Fibroblast of the aortic adventitia (primary cell): ENCODE data around the gene LMF2. TPM values are rescaled to one million over a fixed set of nuclear protein-coding genes. Genes with fewer than 3 reads are reported as not detected.
"Not testable (repeated sequence)": the region's sequence is repeated elsewhere in the genome, so short reads cannot be mapped to it uniquely, and the experiment has no call there.

Experiments used
- DNase-seq: peaks from one replicate; pipeline ENCODE4 v3.0.0-alpha.2; 2010; ENCODE audit warnings: low read depth
- H3K4me3 ChIP-seq: 2 replicates; pipeline ENCODE4 v1.5.1; 2011; ENCODE audit warnings: low read depth, mild to moderate bottlenecking, control low read depth, low read length, moderate library complexity
- CTCF ChIP-seq: IDR thresholded peaks from 2 replicates; pipeline ENCODE4 v1.5.1; 2011; ENCODE audit warnings: mild to moderate bottlenecking, low read length, control low read depth, inconsistent platforms; ENCODE audit not compliant: insufficient read depth
- total RNA-seq: library from RNA; depleted of rRNA; stranded (reverse); fragments of >200 nt; gene quantifications from 2 replicates; pipeline ENCODE4 v1.2.3, GENCODE V29; 2012; ENCODE audit warnings: low replicate concordance

The LMF2 gene
- total RNA-seq, 1 donor, result 50.6 TPM

DNA sequence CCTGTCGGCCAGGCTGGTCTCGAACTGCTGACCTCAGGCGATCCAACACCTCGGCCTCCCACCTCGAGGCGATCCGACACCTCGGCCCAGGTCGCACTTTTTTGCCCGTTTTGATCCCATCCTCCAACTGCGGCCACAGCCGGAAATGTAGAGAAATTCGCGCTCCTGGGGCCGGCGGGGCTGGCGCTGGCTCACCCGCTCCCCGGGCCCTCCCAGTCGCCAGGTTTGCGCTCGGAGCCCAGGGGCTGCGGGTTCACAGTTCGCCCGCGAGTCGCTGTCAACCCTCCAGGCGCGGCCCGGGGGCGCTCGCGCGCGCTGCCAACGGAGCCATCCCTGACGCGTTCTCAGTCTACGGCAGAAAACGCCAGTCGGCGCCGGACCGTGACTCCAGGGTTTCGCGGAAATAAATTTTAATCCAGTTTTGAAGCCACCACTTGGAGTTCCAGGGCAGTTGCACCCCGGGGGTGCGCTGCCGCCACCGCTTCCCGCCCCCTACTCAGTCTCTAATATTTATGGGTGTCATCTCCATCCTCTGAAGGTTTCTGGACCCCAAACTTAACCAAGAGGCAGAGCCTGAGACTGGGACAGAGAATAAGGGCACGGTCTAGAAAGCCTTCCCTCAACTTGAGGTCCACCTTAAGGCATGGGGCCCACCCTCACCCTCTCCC lies 36.7 kb upstream of the LMF2 start:
- peak; percentile 53 for DNase-seq
- H3K4me3 ChIP-seq, result peak overlapping the region; percentile 5
- peak; percentile 47 for TF ChIP-seq CTCF

DNA sequence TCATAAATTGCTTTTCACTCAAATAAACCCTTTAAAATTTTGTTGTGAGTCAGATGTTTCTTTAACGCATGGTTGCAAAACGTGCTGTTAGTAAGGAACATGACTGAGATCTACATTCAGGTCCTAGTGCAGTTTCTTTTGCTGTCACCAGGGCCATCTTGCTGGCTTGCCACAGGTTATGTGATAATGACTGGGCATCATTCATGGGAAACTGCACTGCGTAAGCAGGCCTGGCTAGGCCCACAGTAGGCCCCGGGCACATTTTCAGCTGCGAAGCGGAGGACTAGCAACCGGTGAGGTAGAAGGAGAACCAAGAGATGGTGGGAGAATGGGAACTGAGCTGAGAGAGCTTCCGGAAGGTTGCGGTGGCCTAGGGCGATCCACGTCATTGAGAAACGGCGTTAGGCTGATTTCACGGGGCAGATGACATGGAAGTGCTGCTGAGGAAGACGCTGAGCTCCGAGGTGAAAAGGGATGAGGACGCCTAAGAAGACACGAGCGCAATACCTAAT lies 35.0 kb upstream of the LMF2 start:
- TF ChIP-seq CTCF, result peak; percentile 5
- no peak for DNase-seq
- H3K4me3 ChIP-seq, result no peak overlapping the region

- DNase-seq, result peak; percentile 88
- not testable (repeated sequence) for H3K4me3 ChIP-seq
Observed at GRCh38 chr22:50541667-50542026, 34.1 kb upstream of the LMF2 start.

- no peak for DNase-seq
- no peak for TF ChIP-seq CTCF
- no peak overlapping the region for H3K4me3 ChIP-seq
Observed at GRCh38 chr22:50540381-50540780, 32.9 kb upstream of the LMF2 start.

- H3K4me3 ChIP-seq, result no peak overlapping the region
- DNase-seq, result no peak
- no peak for TF ChIP-seq CTCF
Observed at GRCh38 chr22:50537765-50538164, 30.3 kb upstream of the LMF2 start.

GRCh38 chr22:50536226-50536625 lies 28.7 kb upstream of the LMF2 start:
- DNase-seq, result no peak
- no peak overlapping the region for H3K4me3 ChIP-seq
- TF ChIP-seq CTCF, result no peak

- no peak overlapping the region for H3K4me3 ChIP-seq
- no peak for DNase-seq
- TF ChIP-seq CTCF, result no peak
Observed at GRCh38 chr22:50535113-50535512, 27.6 kb upstream of the LMF2 start.

- not testable (repeated sequence) for H3K4me3 ChIP-seq
- peak; percentile 53 for DNase-seq
Observed at GRCh38 chr22:50533856-50534711, 26.6 kb upstream of the LMF2 start.
